Common myeloid progenitor, CD34-positive (primary cell): Measurements from ENCODE around the gene HSFX3.
"Not testable (repeated sequence)": the region's sequence is repeated elsewhere in the genome, so short reads cannot be mapped to it uniquely, and the experiment has no call there.

Source experiments
- CTCF ChIA-PET: fragments of 350-600 bp; sonication (Branson Sonifier 250); formaldehyde crosslinking; loops from one replicate; lab custom pipeline; 2021; ENCODE audit warnings: antibody characterized with exemption; lab: Charles Lee
- POLR2A ChIA-PET: fragments of 350-600 bp; sonication (Branson Sonifier 250); formaldehyde crosslinking; loops from one replicate; lab custom pipeline; 2021; ENCODE audit warnings: antibody characterized with exemption; lab: Charles Lee
- DNase-seq, 3 donors: peaks; one replicate each; pipeline versions ENCODE4 v3.0.0 to v3.0.0-alpha.2; 2013
- H3K27ac ChIP-seq, 2 experiments: 1 replicate in 1 of 2; 2 replicates in 1 of 2; pipeline ENCODE4 v1.7.0; 2013; ENCODE audit warnings: inconsistent platforms in 2 of 2, low read length in 2 of 2, mild to moderate bottlenecking in 2 of 2, low read depth in 1 of 2, moderate library complexity in 1 of 2; ENCODE audit not compliant: severe bottlenecking in 2 of 2, insufficient read depth in 1 of 2, poor library complexity in 1 of 2
- H3K27me3 ChIP-seq, 5 experiments: replicated peaks in 2 of 5; 1 replicate in 3 of 5; 2 replicates in 2 of 5; pipeline versions ENCODE4 v1.6.1 to v1.7.0; 2013; ENCODE audit warnings: low read length in 4 of 5, mild to moderate bottlenecking in 2 of 5, moderate library complexity in 2 of 5, inconsistent platforms in 1 of 5; ENCODE audit not compliant: insufficient read depth in 5 of 5, control insufficient read depth in 4 of 5
- H3K36me3 ChIP-seq, 4 experiments: 1 replicate in 2 of 4; 2 replicates in 2 of 4; pipeline versions ENCODE4 v1.6.1 to v1.7.0; 2013; ENCODE audit warnings: low read length in 3 of 4, control low read depth in 1 of 4, mild to moderate bottlenecking in 1 of 4; ENCODE audit not compliant: control insufficient read depth in 4 of 4, insufficient read depth in 4 of 4
- H3K4me1 ChIP-seq, 4 experiments: 1 replicate in 3 of 4; 2 replicates in 1 of 4; pipeline versions ENCODE4 v1.6.1 to v1.7.1; 2013; ENCODE audit warnings: low read length in 3 of 4, mild to moderate bottlenecking in 3 of 4, control low read depth in 1 of 4, inconsistent platforms in 1 of 4, moderate library complexity in 1 of 4; ENCODE audit not compliant: control insufficient read depth in 4 of 4, insufficient read depth in 4 of 4; ENCODE audit errors: control extremely low read depth in 1 of 4
- H3K4me3 ChIP-seq, 7 experiments: 1 replicate in 4 of 7; 2 replicates in 3 of 7; pipeline versions ENCODE4 v1.5.1 to v1.7.0; 2013; ENCODE audit warnings: mild to moderate bottlenecking in 7 of 7, low read length in 6 of 7, moderate library complexity in 6 of 7, inconsistent platforms in 2 of 7, low read depth in 2 of 7, control low read depth in 1 of 7; ENCODE audit not compliant: insufficient read depth in 4 of 7, control insufficient read depth in 1 of 7; ENCODE audit errors: extremely low read depth in 1 of 7
- H3K9me3 ChIP-seq, 5 experiments: 1 replicate in 4 of 5; 2 replicates in 1 of 5; pipeline versions ENCODE4 v1.6.1 to v1.7.1; 2013; ENCODE audit warnings: low read length in 4 of 5, mild to moderate bottlenecking in 2 of 5, inconsistent platforms in 1 of 5, low read depth in 1 of 5, moderate library complexity in 1 of 5; ENCODE audit not compliant: control insufficient read depth in 4 of 5, insufficient read depth in 2 of 5; ENCODE audit errors: control extremely low read depth in 1 of 5
- WGBS: methylation state at CpG from one replicate; pipeline ENCODE4 v1.1.5; 2013; ENCODE audit not compliant: insufficient coverage; 5-methylcytosine and 5-hydroxymethylcytosine counted together

Gene HSFX3

DNA sequence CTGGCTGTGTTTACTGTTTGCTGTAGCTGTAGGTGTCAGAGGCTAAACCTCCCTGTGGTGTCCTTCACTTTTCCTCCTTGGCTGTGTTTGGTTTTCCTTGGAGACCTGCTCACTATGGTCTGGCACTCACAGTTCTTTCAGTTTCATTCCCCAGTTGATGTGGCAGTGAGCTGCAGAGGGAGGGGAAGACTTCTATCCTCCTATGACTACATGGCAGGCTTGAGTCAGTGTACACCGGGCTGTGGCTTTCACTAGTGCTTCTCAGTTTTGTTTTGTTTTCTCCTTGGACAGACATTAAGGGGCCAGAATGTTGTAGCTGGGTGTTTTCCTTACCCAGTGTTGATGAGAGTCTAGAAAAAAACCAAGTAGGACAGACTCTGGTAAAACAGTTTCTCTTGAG lies 23.7 kb upstream of the HSFX3 start:
- H3K27ac ChIP-seq, H3K9me3 ChIP-seq, CTCF ChIA-PET, POLR2A ChIA-PET, DNase-seq, H3K4me1 ChIP-seq, H3K36me3 ChIP-seq, H3K4me3 ChIP-seq, H3K27me3 ChIP-seq: not testable (repeated sequence)
- no CpG with 5 or more reads among the region's 1 CpG for WGBS

- ChIA-PET CTCF (no interaction called here), POLR2A (no interaction called here)
- Histone ChIP-seq H3K4me1 (no peaks in the 10 kb centered on the region), H3K36me3 (no peaks in the 10 kb centered on the region), H3K4me3 (no peak overlapping the region), H3K27ac (no peak overlapping the region), H3K9me3 (no peaks in the 10 kb centered on the region), H3K27me3 (peaks cover 0 to 3% (median 0%) of the 10 kb centered on the region in 5 experiments)
- 0% methylated on average over 1 of the region's 1 CpG for WGBS
- no peak for DNase-seq
Observed at GRCh38 chrX:149572743-149573142, 23.0 kb upstream of the HSFX3 start.

DNA sequence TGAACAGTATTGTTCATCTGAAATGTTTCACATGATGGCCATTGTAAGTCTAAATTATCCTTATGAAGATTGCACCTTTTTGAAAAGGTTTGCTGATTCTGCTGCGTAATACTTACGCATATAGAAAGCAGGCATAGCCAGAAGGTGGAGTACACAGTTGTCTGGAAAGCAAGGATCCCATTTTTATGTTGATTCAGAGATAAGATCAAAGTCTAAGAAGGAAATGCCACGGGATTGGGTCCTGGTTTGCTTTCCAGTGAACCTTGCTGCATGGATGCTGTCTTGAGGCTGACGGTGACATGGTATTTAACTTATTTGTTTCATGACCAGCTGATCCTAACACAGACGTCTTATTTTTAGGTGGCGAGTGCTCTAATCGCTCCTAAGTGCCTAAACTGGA lies 22.0 kb upstream of the HSFX3 start:
- Histone ChIP-seq H3K9me3 (no peaks in the 10 kb centered on the region), H3K27me3 (peaks cover 0 to 3% (median 0%) of the 10 kb centered on the region in 5 experiments), H3K27ac (no peak overlapping the region), H3K4me1 (no peaks in the 10 kb centered on the region), H3K36me3 (no peaks in the 10 kb centered on the region), H3K4me3 (no peak overlapping the region)
- POLR2A ChIA-PET: no interaction called here
- 82% methylated on average over 7 of the region's 7 CpGs for WGBS
- DNase-seq: no peak
- CTCF ChIA-PET: no interaction called here

GRCh38 chrX:149570668-149571067 lies 20.9 kb upstream of the HSFX3 start:
- Histone ChIP-seq H3K4me3 (no peak overlapping the region), H3K27me3 (peaks cover 0 to 3% (median 0%) of the 10 kb centered on the region in 5 experiments), H3K27ac (no peak overlapping the region), H3K9me3 (no peaks in the 10 kb centered on the region), H3K4me1 (no peaks in the 10 kb centered on the region), H3K36me3 (no peaks in the 10 kb centered on the region)
- ChIA-PET POLR2A (no interaction called here), CTCF (no interaction called here)
- no peak for DNase-seq
- 82% methylated on average over 5 of the region's 6 CpGs for WGBS

GRCh38 chrX:149569770-149570169 lies 20.0 kb upstream of the HSFX3 start:
- peaks cover 0 to 3% (median 0%) of the 10 kb centered on the region in 5 experiments for H3K27me3 ChIP-seq
- DNase-seq: no peak
- no peak overlapping the region for H3K4me3 ChIP-seq
- no peaks in the 10 kb centered on the region for H3K9me3 ChIP-seq
- ChIA-PET POLR2A (no interaction called here), CTCF (no interaction called here)
- H3K27ac ChIP-seq: no peak overlapping the region
- H3K36me3 ChIP-seq: no peaks in the 10 kb centered on the region
- no peaks in the 10 kb centered on the region for H3K4me1 ChIP-seq
- WGBS: 60% methylated on average over 1 of the region's 2 CpGs

DNA sequence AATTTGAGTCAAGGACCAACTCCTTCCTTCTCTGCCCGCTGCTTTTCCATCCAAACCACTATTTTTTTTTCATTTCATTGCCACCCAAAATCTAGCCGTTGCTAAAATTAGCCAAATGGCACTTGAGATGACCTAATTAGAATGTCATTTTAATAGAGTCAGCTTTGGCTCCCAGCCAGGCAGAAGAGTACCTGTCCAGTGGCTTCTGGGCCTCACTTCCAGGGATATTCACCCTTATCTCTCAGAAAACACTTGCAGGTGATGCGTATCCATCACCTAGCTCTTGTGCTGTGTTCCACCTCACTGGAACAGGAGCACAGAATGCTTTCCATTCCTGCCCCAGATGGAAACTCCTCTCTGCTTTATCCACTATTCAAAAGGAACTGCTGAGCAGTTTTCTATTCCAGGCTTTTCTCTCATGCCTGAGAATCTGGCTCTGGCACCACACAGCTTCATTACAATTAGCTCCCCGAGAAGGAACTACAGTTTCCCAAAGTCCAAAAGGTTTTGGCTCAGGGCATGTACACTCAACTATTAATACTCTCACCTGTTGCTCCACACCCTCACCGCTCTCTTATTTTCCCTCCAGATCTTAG lies 19.1 kb upstream of the HSFX3 start:
- ChIA-PET POLR2A (no interaction called here), CTCF (no interaction called here)
- Histone ChIP-seq H3K4me3 (no peak overlapping the region), H3K4me1 (no peaks in the 10 kb centered on the region), H3K9me3 (no peaks in the 10 kb centered on the region), H3K27ac (no peak overlapping the region), H3K27me3 (peaks cover 0 to 3% (median 0%) of the 10 kb centered on the region in 5 experiments), H3K36me3 (no peaks in the 10 kb centered on the region)
- WGBS: 74% methylated on average over 5 of the region's 5 CpGs
- DNase-seq: no peak

DNA sequence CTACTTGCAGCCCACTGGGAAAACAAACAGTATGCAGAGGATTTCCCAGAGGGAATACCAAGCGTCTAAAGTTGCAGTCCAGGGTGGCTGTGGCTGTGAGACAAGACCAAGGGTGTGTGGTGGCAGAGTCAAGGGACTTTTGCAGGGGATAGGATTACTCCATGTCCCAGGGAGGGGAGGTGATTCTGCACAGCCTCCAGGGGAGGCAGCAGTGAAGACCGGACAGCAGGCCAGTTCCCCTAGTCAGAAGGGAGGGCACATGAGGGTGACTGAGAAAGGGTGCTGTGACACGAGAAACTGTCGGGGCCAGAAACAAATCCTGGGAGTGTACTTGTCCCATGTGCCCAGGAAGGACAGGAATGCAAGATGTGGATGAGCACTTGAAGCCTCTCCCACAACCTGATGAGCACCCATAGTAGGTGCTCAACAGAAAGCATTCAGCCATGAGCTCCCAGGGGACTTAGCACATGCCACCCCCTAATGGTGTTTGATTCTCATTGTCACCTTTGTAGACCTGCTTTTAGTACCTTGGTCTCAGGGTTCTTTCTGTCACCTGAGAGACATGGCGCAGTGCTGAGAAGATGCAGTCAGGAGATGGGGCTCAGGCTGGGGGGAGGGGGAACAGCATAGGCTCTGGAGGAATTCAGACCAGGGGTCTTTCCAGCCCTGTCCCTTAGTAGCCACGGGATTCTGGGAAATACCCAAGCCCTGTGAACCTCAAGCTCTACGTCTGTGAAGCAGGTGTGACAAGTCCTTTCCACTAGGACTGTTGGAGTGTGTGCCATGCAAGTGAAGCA lies 18.1 kb upstream of the HSFX3 start:
- Histone ChIP-seq H3K27ac (no peak overlapping the region), H3K36me3 (no peaks in the 10 kb centered on the region), H3K27me3 (peaks cover 0 to 3% (median 0%) of the 10 kb centered on the region in 5 experiments), H3K4me3 (no peak overlapping the region), H3K4me1 (no peaks in the 10 kb centered on the region), H3K9me3 (peaks cover 0 to 4% (median 0%) of the 10 kb centered on the region in 5 experiments)
- POLR2A ChIA-PET: no interaction called here
- WGBS: 82% methylated on average over 7 of the region's 7 CpGs
- CTCF ChIA-PET: no interaction called here
- DNase-seq: no peak
